HL-60 (cell line): Measurements from ENCODE around the gene BPIFB2.

Experiments
- DNase-seq, 2 experiments: peaks; one replicate each; pipeline ENCODE4 v3.0.0-alpha.2; 2010 to 2020; ENCODE audit warnings: low read depth in 1 of 2, low spot score in 1 of 2
- H3K27ac ChIP-seq: fragments of 250-450 bp; sonication (Bioruptor Pico); replicated peaks from 2 replicates; pipeline ENCODE4 v1.5.1; 2020; ENCODE audit warnings: mild to moderate bottlenecking, moderate library complexity
- H3K27me3 ChIP-seq: fragments of 250-450 bp; sonication (Bioruptor Pico); 2 replicates; pipeline ENCODE4 v1.5.1; 2021; ENCODE audit warnings: mild to moderate bottlenecking, moderate library complexity; ENCODE audit not compliant: insufficient read depth, poor library complexity, severe bottlenecking
- H3K4me3 ChIP-seq: replicated peaks from 2 replicates; pipeline ENCODE4 v1.5.1; 2011; ENCODE audit warnings: mild to moderate bottlenecking, control low read depth, low read length; ENCODE audit not compliant: insufficient read depth
- CTCF ChIP-seq: IDR thresholded peaks from one replicate; pipeline ENCODE4 v1.5.1; 2011; ENCODE audit warnings: low read length, control low read depth, inconsistent platforms; ENCODE audit not compliant: insufficient read depth
- GABPA ChIP-seq: IDR thresholded peaks from 2 replicates; pipeline ENCODE4 v1.6.1; 2012; ENCODE audit warnings: low read depth
- POLR2AphosphoS5 ChIP-seq: IDR thresholded peaks from 2 replicates; pipeline ENCODE4 v1.6.1; 2012; ENCODE audit warnings: low read depth
- SPI1 ChIP-seq: IDR thresholded peaks from 2 replicates; pipeline ENCODE4 v1.6.1; 2012; ENCODE audit warnings: low read depth, mild to moderate bottlenecking, borderline replicate concordance
- TF ChIP-seq, protein P1 (sequence below): IDR thresholded peaks from 2 replicates; pipeline ENCODE4 v1.6.1; 2012; ENCODE audit warnings: low read depth; ENCODE audit not compliant: insufficient replicate concordance

The BPIFB2 gene

GRCh38 chr20:32983459-32984112 is 23.9 kb upstream of the BPIFB2 start:
- Histone ChIP-seq H3K4me3 (no peak overlapping the region), H3K27ac (no peak overlapping the region), H3K27me3 (no peaks in the 10 kb centered on the region)
- TF ChIP-seq, protein P1, sequence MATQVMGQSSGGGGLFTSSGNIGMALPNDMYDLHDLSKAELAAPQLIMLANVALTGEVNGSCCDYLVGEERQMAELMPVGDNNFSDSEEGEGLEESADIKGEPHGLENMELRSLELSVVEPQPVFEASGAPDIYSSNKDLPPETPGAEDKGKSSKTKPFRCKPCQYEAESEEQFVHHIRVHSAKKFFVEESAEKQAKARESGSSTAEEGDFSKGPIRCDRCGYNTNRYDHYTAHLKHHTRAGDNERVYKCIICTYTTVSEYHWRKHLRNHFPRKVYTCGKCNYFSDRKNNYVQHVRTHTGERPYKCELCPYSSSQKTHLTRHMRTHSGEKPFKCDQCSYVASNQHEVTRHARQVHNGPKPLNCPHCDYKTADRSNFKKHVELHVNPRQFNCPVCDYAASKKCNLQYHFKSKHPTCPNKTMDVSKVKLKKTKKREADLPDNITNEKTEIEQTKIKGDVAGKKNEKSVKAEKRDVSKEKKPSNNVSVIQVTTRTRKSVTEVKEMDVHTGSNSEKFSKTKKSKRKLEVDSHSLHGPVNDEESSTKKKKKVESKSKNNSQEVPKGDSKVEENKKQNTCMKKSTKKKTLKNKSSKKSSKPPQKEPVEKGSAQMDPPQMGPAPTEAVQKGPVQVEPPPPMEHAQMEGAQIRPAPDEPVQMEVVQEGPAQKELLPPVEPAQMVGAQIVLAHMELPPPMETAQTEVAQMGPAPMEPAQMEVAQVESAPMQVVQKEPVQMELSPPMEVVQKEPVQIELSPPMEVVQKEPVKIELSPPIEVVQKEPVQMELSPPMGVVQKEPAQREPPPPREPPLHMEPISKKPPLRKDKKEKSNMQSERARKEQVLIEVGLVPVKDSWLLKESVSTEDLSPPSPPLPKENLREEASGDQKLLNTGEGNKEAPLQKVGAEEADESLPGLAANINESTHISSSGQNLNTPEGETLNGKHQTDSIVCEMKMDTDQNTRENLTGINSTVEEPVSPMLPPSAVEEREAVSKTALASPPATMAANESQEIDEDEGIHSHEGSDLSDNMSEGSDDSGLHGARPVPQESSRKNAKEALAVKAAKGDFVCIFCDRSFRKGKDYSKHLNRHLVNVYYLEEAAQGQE: no peak
- TF ChIP-seq CTCF: no peak
- TF ChIP-seq GABPA: no peak
- TF ChIP-seq SPI1: no peak
- no peak for TF ChIP-seq POLR2AphosphoS5
- DNase-seq: no peak

GRCh38 chr20:32984196-32984595 is 23.3 kb upstream of the BPIFB2 start:
- H3K27me3 ChIP-seq: no peaks in the 10 kb centered on the region
- TF ChIP-seq POLR2AphosphoS5 (no peak), CTCF (no peak), SPI1 (no peak), GABPA (no peak)
- TF ChIP-seq, protein P1: no peak
- DNase-seq: no peak
- no peak overlapping the region for H3K4me3 ChIP-seq
- H3K27ac ChIP-seq: no peak overlapping the region

DNA sequence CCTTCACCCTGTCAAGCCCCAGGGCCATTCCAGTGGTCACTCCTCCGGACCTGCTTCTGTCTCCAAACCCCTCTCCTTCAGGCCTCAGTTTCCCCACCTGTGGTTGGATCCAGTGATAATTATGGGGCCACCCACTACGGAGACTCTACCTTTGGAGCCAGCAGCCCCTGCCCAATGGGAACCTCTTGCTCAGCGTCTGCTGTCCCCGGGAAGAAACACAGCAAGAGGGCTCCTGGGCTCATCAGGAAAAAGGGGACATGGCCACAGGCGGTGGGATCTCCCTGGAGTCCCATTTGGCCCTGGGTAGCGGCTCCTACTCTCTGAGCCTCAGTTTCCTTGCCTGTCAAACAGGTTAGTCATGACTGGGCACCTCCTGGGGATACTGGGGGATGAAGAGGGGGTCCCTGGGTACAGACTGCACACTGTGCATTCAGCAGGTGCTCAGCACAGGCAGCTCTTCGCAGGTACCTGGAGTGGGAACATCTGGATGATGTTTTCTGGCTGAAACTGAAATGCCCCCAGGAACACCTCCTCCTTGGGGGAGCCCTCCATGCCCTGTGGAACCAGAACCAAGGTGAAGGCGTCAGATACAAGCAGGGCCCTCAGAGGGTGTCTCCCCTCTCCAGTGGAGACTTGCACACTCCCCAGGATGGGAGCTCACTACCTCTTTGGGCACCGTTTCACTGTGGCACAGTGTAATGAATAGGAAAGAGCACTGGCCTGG is 22.7 kb upstream of the BPIFB2 start:
- no peak for DNase-seq
- Histone ChIP-seq H3K4me3 (no peak overlapping the region), H3K27me3 (no peaks in the 10 kb centered on the region), H3K27ac (no peak overlapping the region)
- TF ChIP-seq SPI1 (no peak), POLR2AphosphoS5 (no peak), GABPA (no peak), CTCF (no peak)
- TF ChIP-seq, protein P1: no peak
